Adipocyte (in vitro differentiated cells): Measurements from ENCODE around the gene TM2D1.
A peak's percentile ranks its signal among the peaks of the same experiment; 100 is the strongest.
"Not testable (repeated sequence)": the region's sequence is repeated elsewhere in the genome, so short reads cannot be mapped to it uniquely, and the experiment has no call there.

Source experiments
- DNase-seq: peaks from one replicate; pipeline ENCODE4 v3.0.0-alpha.2; 2015; ENCODE audit warnings: low read depth
- H3K27me3 ChIP-seq: replicated peaks from 2 replicates; pipeline ENCODE4 v1.7.0; 2013; ENCODE audit warnings: mild to moderate bottlenecking, low read length, moderate library complexity; ENCODE audit not compliant: control insufficient read depth, insufficient read depth
- H3K36me3 ChIP-seq: 2 replicates; pipeline ENCODE4 v1.7.0; 2013; ENCODE audit warnings: low read length, mild to moderate bottlenecking, moderate library complexity; ENCODE audit not compliant: control insufficient read depth, insufficient read depth, severe bottlenecking
- H3K4me1 ChIP-seq: 2 replicates; pipeline ENCODE4 v1.7.0; 2013; ENCODE audit warnings: mild to moderate bottlenecking, low read length, moderate library complexity; ENCODE audit not compliant: control insufficient read depth, insufficient read depth
- H3K4me3 ChIP-seq: 2 replicates; pipeline ENCODE4 v1.7.0; 2013; ENCODE audit warnings: mild to moderate bottlenecking, low read length, moderate library complexity
- H3K9ac ChIP-seq: 2 replicates; pipeline ENCODE4 v1.7.0; 2013; ENCODE audit warnings: mild to moderate bottlenecking, low read length, moderate library complexity
- H3K9me3 ChIP-seq: 2 replicates; pipeline ENCODE4 v1.7.0; 2013; ENCODE audit warnings: mild to moderate bottlenecking, low read length, moderate library complexity; ENCODE audit not compliant: control insufficient read depth

TM2D1 gene

DNA sequence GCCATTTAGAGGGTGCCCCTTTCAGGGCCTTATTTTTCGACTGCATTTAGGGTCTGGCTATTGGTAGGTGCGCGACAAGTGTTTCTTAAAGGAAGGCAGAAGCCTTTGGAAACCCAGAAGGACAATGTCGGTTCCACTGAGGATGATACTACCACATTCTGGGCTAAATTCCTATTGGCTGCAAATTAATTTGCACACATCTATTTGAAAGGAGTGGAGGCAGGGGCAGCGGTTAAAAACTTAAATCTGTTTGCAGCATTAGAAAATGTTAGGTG lies 18.4 kb upstream of the TM2D1 start:
- no peak for DNase-seq
- H3K4me3 ChIP-seq: peak overlapping the region; percentile 77
- no peaks in the 10 kb centered on the region for H3K9me3 ChIP-seq
- no peaks in the 10 kb centered on the region for H3K36me3 ChIP-seq
- H3K27me3 ChIP-seq: no peaks in the 10 kb centered on the region
- peak overlapping the region; percentile 90 for H3K9ac ChIP-seq
- H3K4me1 ChIP-seq: peaks cover 14% of the 10 kb centered on the region

DNA sequence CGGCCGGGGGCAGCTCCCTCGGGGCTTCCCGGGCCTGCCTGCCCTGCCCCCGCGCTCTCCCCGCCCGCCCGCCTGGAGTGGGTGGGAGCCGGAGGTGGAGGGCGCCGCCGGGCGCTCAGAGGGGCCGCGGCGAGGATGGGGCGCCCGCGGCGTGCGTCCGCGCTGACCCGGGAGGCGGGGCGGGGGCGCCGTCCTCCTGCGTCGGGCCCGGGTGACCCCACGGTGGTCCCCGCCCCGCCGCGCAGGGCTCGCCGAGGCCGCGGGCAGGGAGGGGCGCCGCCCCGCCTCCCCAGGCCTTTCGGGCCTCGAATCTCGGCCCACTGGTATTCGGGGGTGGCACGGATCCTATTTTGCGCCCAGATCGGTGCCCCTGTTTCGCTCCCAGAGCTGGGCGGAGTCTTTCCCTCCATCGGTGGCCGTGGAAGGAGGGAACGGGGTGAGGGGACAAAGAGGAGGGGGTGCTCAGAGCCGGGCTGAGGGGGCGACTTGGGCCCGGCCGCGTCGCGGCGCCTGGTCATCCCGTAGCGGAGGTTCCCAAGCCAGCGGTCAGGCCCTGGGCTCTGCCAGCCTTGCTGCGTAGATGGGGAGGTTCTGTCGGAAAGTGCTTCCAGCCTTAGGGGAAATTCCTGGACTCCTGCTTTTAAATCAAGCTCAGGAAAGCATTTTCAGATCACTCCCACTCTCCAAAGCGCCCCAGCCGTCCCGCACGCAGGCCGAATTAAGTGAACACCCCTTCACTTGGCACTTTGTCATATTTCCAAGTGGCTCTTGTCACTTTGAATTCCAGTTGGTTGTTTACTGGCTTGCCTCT lies 17.9 kb upstream of the TM2D1 start:
- H3K4me3 ChIP-seq: peak overlapping the region; percentile 77
- DNase-seq: peak; percentile 74

GRCh38 chr1:61741711-61742619 lies 17.0 kb upstream of the TM2D1 start, which contains the start of gene PATJ:
PATJ (plus strand) TSS chr1:61742480; CDS start chr1:61762893, 20,413 bp downstream.
- Histone ChIP-seq H3K4me3 (peak within 1 kb of the TSS; percentile 77), H3K36me3 (no peaks in the 10 kb centered on the region), H3K4me1 (peaks cover 9% of the 10 kb centered on the region), H3K9me3 (no peaks in the 10 kb centered on the region), H3K27me3 (no peaks in the 10 kb centered on the region), H3K9ac (peak within 1 kb of the TSS; percentile 90)
- peak; percentile 67 for DNase-seq

More for the DNA sequence above, 17.9 kb upstream of the TM2D1 start:
- Histone ChIP-seq H3K9ac (peak overlapping the region; percentile 90), H3K27me3 (no peaks in the 10 kb centered on the region), H3K36me3 (no peaks in the 10 kb centered on the region), H3K4me1 (peaks cover 14% of the 10 kb centered on the region), H3K9me3 (no peaks in the 10 kb centered on the region)

DNA sequence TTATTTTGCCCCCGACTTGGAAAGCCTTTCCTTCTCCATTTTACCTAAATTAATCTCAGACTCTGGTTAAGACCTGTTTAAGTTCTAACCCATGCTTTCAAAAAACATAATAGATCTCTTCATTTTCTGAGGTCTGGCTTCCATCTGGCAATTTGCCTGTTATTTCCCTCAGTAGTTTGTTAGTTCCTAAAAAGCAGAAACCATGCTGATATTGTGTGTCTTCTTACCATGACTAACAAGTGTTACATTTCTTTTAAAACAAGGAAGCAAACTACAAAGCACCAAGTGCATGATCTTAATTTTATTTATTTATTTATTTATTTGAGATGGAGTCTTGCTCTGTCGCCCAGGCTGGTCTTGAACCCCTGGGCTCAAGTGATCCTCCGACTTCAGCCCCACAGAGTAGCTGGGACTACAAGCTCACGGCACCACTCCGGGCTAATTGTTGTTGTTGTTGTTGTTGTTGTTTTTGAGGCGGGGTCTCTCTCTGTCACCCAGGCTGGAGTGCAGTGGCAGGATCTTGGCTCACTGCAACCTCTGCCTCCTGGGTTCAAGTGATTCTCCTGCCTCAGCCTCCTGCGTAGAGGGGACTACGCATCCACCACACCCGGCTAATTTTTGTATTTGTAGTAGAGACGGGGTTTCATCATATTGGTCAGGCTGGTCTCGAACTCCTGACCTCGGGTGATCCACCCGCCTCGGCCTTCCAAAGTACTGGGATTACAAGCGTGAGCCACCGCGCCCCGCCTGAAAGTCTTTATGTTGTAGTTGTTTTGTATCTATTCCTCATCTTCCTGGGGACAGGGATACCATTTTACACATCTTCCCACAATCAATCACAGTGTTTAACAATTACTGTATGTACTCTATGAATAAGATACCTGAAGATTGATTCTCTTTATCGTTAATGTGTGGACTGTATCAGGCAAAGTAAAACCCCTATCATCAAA lies 16.1 kb upstream of the TM2D1 start:
- Histone ChIP-seq H3K27me3 (no peaks in the 10 kb centered on the region), H3K9me3 (no peaks in the 10 kb centered on the region), H3K4me1 (peaks cover 3% of the 10 kb centered on the region), H3K36me3 (no peaks in the 10 kb centered on the region), H3K9ac (peak overlapping the region; percentile 90), H3K4me3 (peak overlapping the region; percentile 77)
- DNase-seq: no peak

- H3K9ac ChIP-seq: no peak overlapping the region
- DNase-seq: no peak
- no peaks in the 10 kb centered on the region for H3K36me3 ChIP-seq
- H3K4me1 ChIP-seq: no peaks in the 10 kb centered on the region
- H3K27me3 ChIP-seq: no peaks in the 10 kb centered on the region
- no peak overlapping the region for H3K4me3 ChIP-seq
- H3K9me3 ChIP-seq: no peaks in the 10 kb centered on the region
Measured at GRCh38 chr1:61732726-61733125, 7.8 kb upstream of the TM2D1 start.

GRCh38 chr1:61730679-61731078 lies 5.7 kb upstream of the TM2D1 start:
- H3K27me3 ChIP-seq, DNase-seq, H3K4me3 ChIP-seq, H3K36me3 ChIP-seq, H3K9me3 ChIP-seq, H3K4me1 ChIP-seq, H3K9ac ChIP-seq: not testable (repeated sequence)

GRCh38 chr1:61727544-61727943 lies 2.6 kb upstream of the TM2D1 start:
- Histone ChIP-seq H3K9ac (no peak overlapping the region), H3K27me3 (no peaks in the 10 kb centered on the region), H3K4me3 (no peak overlapping the region), H3K4me1 (peaks cover 23% of the 10 kb centered on the region), H3K36me3 (no peaks in the 10 kb centered on the region), H3K9me3 (no peaks in the 10 kb centered on the region)
- no peak for DNase-seq

DNA sequence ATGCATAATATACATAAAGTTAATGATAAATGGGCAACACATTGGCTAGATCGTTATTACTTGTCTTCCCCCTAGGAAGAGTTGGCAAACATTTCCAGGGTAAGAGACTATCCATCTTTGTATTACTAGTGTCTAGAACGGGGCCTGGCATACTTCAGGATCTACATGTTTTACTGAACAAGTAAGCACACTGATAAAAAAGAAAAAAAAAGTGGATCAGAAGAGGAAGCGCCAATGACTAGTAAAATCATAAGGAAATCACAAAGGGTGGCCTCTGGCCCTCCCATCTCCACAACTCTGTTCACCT lies 482 bp downstream of the TM2D1 start:
- H3K4me1 ChIP-seq: peaks cover 28% of the 10 kb centered on the region
- peak overlapping the region; percentile 98 for H3K4me3 ChIP-seq
- H3K36me3 ChIP-seq: peaks cover 11% of the 10 kb centered on the region
- peak; percentile 26 for DNase-seq
- no peaks in the 10 kb centered on the region for H3K9me3 ChIP-seq
- peak overlapping the region; percentile 98 for H3K9ac ChIP-seq
- no peaks in the 10 kb centered on the region for H3K27me3 ChIP-seq

GRCh38 chr1:61718996-61719663 lies 5.8 kb downstream of the TM2D1 start:
- DNase-seq, H3K9ac ChIP-seq, H3K4me3 ChIP-seq, H3K27me3 ChIP-seq, H3K9me3 ChIP-seq: not testable (repeated sequence)
- Histone ChIP-seq H3K4me1 (peaks cover 21% of the 10 kb centered on the region), H3K36me3 (peaks cover 11% of the 10 kb centered on the region)

DNA sequence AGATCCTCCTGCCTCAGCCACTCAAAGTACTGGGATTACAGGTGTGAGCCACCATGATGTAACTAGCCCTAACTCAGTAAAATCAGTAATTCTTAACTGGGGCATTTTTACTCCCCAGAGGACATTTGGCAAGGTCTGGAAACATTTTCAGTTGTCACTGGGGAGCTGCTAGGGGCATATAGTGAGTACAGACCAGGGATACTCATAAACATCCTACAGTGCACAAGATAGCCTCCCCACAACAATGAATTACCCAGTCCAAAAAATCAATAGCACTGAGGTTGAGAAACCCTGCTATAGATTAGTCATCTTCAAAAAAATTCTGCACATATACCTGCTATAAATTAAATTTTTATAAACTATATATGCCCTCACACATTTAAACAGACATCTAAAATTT lies 13.0 kb downstream of the TM2D1 start:
- Histone ChIP-seq H3K36me3 (peaks cover 33% of the 10 kb centered on the region), H3K4me1 (peaks cover 4% of the 10 kb centered on the region), H3K9me3 (no peaks in the 10 kb centered on the region), H3K9ac (no peak overlapping the region), H3K27me3 (no peaks in the 10 kb centered on the region), H3K4me3 (no peak overlapping the region)
- no peak for DNase-seq
